GOT3 (cell line): ENCODE results near the gene NDST1.
A peak's percentile ranks its signal among the peaks of the same experiment; 100 is the strongest.

ENCODE experiments used
- DNase-seq: peaks from one replicate; lab custom pipeline; 2025; ENCODE audit warnings: mixed read lengths; lab: John Stamatoyannopoulos, UW

NDST1 gene

GRCh38 chr5:150489360-150490295, 18.3 kb upstream of the NDST1 start:
- no peak for DNase-seq

DNA sequence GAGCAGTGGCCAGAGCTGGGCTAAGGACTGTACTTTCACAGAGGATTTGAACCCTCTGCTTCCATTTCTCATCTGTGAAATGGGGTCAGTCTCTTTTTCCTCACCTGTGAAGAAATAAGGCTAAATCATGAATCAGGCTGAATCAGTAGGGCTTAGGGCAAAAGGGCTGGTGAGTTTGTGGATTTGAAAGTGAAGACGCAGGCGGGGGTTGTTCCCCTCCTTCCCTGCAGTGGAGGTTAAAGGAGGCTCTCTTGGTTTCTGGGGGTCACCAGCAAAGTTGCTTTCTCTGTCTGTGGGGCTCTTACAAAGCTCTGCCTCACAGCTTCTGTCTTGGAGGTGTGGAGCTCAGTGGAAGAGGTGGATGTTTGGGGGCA, 17.6 kb upstream of the NDST1 start:
- DNase-seq = no peak

- DNase-seq = no peak
Measured at GRCh38 chr5:150490754-150491153, 17.2 kb upstream of the NDST1 start.

GRCh38 chr5:150491876-150492275, 16.1 kb upstream of the NDST1 start:
- no peak for DNase-seq

GRCh38 chr5:150492621-150493020, 15.3 kb upstream of the NDST1 start:
- no peak for DNase-seq

- no peak for DNase-seq
Measured at GRCh38 chr5:150496098-150496497, 11.8 kb upstream of the NDST1 start.

- DNase-seq = no peak
Measured at GRCh38 chr5:150496534-150496933, 11.4 kb upstream of the NDST1 start.

GRCh38 chr5:150497274-150497988, 10.5 kb upstream of the NDST1 start:
- DNase-seq = peak; percentile 80

GRCh38 chr5:150497989-150498317, 10.0 kb upstream of the NDST1 start:
- no peak for DNase-seq

- DNase-seq = no peak
Measured at GRCh38 chr5:150498501-150498900, 9.4 kb upstream of the NDST1 start.

GRCh38 chr5:150498971-150499370, 9.0 kb upstream of the NDST1 start:
- no peak for DNase-seq

- no peak for DNase-seq
Measured at GRCh38 chr5:150499437-150499956, 8.4 kb upstream of the NDST1 start.

- no peak for DNase-seq
Measured at GRCh38 chr5:150500328-150500841, 7.5 kb upstream of the NDST1 start.

GRCh38 chr5:150500905-150501304, 7.0 kb upstream of the NDST1 start:
- DNase-seq = no peak

DNA sequence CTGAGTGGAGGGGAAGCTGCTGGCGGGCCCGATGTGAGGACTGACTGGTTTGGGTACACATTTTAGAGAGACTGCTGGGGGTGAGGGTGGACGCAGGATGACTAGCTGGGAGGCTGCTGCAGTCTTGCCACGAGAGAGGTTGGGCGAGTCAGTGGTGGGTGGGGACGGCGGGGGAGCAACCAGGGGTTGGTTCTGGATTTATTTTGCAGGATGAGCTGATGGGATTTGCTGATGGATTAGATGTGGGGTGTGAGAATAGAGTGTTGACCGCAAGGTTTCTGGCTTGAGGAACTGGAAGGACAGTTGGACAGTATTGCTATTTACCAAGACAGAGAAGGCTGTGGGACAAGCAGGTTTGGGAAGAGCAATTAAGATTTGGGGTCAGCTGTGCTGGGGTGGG, 5.8 kb upstream of the NDST1 start:
- no peak for DNase-seq

GRCh38 chr5:150502847-150503246, 5.1 kb upstream of the NDST1 start:
- DNase-seq = no peak

DNA sequence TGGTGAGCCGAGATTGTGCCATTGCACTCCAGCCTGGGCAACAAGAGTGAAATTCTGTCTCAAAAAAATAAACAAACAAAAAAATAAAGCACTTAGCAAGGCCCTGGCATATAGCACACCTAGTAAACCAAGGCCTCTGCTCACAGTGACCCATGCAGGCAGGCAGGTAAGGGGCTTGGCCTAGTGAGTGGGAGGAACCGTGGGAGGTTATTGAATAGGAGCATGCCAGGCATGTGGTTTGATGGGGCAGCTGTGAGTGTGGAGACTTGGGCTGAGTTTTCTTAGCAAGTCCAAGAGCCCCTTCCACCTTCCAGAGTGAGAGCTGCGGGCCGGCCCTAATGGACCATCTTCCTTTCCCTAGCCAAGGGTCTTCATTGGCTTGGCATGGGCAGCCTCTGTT, 4.5 kb upstream of the NDST1 start:
- DNase-seq = no peak

DNA sequence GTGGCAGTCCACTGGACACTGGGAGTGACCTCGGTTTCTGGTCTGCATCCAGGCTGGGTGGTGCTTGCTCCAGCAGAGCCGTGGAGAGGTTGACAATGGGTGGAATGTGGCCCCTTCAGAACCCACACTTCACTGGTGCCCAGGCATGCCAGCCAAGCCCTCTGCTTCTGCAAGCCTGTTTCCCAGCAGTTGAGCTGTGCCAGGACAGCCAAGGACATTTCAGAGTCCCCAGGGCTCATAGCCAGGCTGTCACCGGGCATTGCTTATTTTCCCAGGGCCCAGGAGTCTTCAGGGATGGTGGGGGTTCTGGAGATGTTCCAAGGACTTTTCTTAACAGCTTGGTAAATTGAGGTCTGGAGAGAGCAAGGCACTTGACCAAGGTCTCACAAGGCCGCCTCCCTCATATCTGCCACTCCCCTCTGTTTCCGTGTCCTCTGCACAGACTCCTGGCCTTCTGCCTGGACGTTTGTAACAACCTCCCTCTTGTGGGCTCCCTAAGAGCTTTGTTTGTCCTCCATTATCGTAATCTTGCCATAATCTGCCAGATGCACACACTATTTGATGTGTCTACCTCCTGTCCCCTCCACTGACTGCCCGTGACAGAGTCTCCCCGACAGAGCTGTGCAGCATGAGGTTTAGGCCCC, 3.8 kb upstream of the NDST1 start:
- no peak for DNase-seq

- no peak for DNase-seq
Measured at GRCh38 chr5:150505041-150505511, 2.9 kb upstream of the NDST1 start.

GRCh38 chr5:150505816-150506215, 2.1 kb upstream of the NDST1 start:
- DNase-seq = no peak

GRCh38 chr5:150506571-150507473, 1.1 kb upstream of the NDST1 start:
- no peak for DNase-seq
